SK-N-SH (cell line): Measurements from ENCODE around the gene ZNF398. TPM values are rescaled to one million over a fixed set of nuclear protein-coding genes. Genes with fewer than 3 reads are reported as not detected.

Source experiments
- CTCF ChIA-PET: fragments of 300-600, 350-600 bp; formaldehyde crosslinking; extraction: SDS; loops from one replicate; lab custom pipeline; 2021; lab: Yijun Ruan, JAX
- POLR2A ChIA-PET: fragments of 350-600 bp; sonication (Branson Sonifier 250); formaldehyde crosslinking; extraction: SDS; loops from one replicate; lab custom pipeline; 2020; ENCODE audit warnings: antibody characterized with exemption, inconsistent platforms; lab: Yijun Ruan, JAX
- DNase-seq: peaks from one replicate; pipeline ENCODE4 v3.0.0; 2012
- H2AFZ ChIP-seq: fragments of 200-600 bp; sonication (generic); 2 replicates; pipeline ENCODE4 v1.8.1; 2016; ENCODE audit warnings: antibody characterized with exemption, mild to moderate bottlenecking, low read depth
- H3F3A ChIP-seq: fragments of 200-600 bp; sonication (generic); replicated peaks from 2 replicates; pipeline ENCODE3; 2016; ENCODE audit warnings: antibody characterized with exemption, mild to moderate bottlenecking; ENCODE audit not compliant: insufficient read depth
- H3K27ac ChIP-seq, 2 experiments: fragments of 200-500 bp in 1 of 2; fragments of 200-600 bp in 1 of 2; sonication (Bioruptor generic) in 1 of 2; sonication (generic), shearing (Covaris generic) in 1 of 2; 2 replicates each; pipeline versions ENCODE4 v1.5.1 to v1.6.1; 2014 to 2016; ENCODE audit warnings: low read depth in 2 of 2, inconsistent platforms in 1 of 2, low read length in 1 of 2, mild to moderate bottlenecking in 1 of 2, mixed read lengths in 1 of 2
- H3K27me3 ChIP-seq: fragments of 200-600 bp; sonication (generic), shearing (Covaris generic); 2 replicates; pipeline ENCODE4 v1.6.1; 2016; ENCODE audit warnings: mixed run types; ENCODE audit not compliant: insufficient read depth
- H3K36me3 ChIP-seq, 2 experiments: fragments of 200-500 bp in 1 of 2; fragments of 200-600 bp in 1 of 2; sonication (Bioruptor generic) in 1 of 2; sonication (generic) in 1 of 2; replicated peaks in 1 of 2; 2 replicates each; pipeline versions ENCODE3 to v1.5.1; 2014 to 2016; ENCODE audit warnings: low read length in 1 of 2, mild to moderate bottlenecking in 1 of 2; ENCODE audit not compliant: insufficient read depth in 2 of 2, control insufficient read depth in 1 of 2
- H3K4me1 ChIP-seq, 2 experiments: fragments of 200-500 bp in 1 of 2; fragments of 200-600 bp in 1 of 2; sonication (Bioruptor generic) in 1 of 2; sonication (generic), shearing (Covaris generic) in 1 of 2; 2 replicates each; pipeline versions ENCODE4 v1.5.1 to v1.6.1; 2014 to 2016; ENCODE audit warnings: low read depth in 1 of 2, low read length in 1 of 2, mixed run types in 1 of 2; ENCODE audit not compliant: insufficient read depth in 2 of 2, control insufficient read depth in 1 of 2
- H3K4me2 ChIP-seq: fragments of 200-600 bp; sonication (generic), shearing (Covaris generic); 2 replicates; pipeline ENCODE4 v1.6.1; 2017; ENCODE audit warnings: mixed run types
- H3K4me3 ChIP-seq, 2 experiments: fragments of 200-500 bp in 1 of 2; fragments of 200-600 bp in 1 of 2; sonication (Bioruptor generic) in 1 of 2; sonication (generic), shearing (Covaris generic) in 1 of 2; 2 replicates each; pipeline versions ENCODE4 v1.5.1 to v1.8.1; 2014 to 2016; ENCODE audit warnings: low read depth in 2 of 2, inconsistent platforms in 1 of 2, low read length in 1 of 2, mild to moderate bottlenecking in 1 of 2, mixed read lengths in 1 of 2, moderate library complexity in 1 of 2
- H3K79me2 ChIP-seq: fragments of 200-600 bp; sonication (generic); 2 replicates; pipeline ENCODE4 v1.8.1; 2017; ENCODE audit warnings: mild to moderate bottlenecking; ENCODE audit not compliant: insufficient read depth
- H3K9ac ChIP-seq: fragments of 200-600 bp; sonication (generic); 2 replicates; pipeline ENCODE4 v1.6.1; 2017; ENCODE audit warnings: mixed run types
- H3K9me2 ChIP-seq: fragments of 200-600 bp; sonication (generic); 2 replicates; pipeline ENCODE4 v1.6.1; 2017; ENCODE audit warnings: mixed run types
- H3K9me3 ChIP-seq: fragments of 200-600 bp; sonication (generic); 2 replicates; pipeline ENCODE4 v1.6.1; 2017; ENCODE audit warnings: mixed run types, mild to moderate bottlenecking, moderate library complexity
- H4K20me1 ChIP-seq: fragments of 200-600 bp; sonication (generic); 2 replicates; pipeline ENCODE4 v1.6.1; 2017; ENCODE audit warnings: mild to moderate bottlenecking, mixed run types; ENCODE audit not compliant: insufficient read depth
- CHD2 ChIP-seq: fragments of 150-350 bp; IDR thresholded peaks from 2 replicates; pipeline ENCODE4 v1.6.1; 2018; ENCODE audit warnings: low read length; ENCODE audit not compliant: partially characterized antibody
- EZH2phosphoT487 ChIP-seq: fragments of 200-600 bp; sonication (generic); IDR thresholded peaks from 2 replicates; pipeline ENCODE4 v1.6.1; 2017; ENCODE audit warnings: low read depth, mixed run types, mild to moderate bottlenecking, antibody characterized with exemption, moderate library complexity, borderline replicate concordance
- FOSL2 ChIP-seq: IDR thresholded peaks from 2 replicates; pipeline ENCODE4 v1.4.0; 2012; ENCODE audit warnings: low read depth, mild to moderate bottlenecking, moderate library complexity, borderline replicate concordance
- FOXM1 ChIP-seq: IDR thresholded peaks from 2 replicates; pipeline ENCODE4 v1.4.0; 2012; ENCODE audit warnings: low read depth, mild to moderate bottlenecking
- GATA2 ChIP-seq: sonication (generic); formaldehyde crosslinking; IDR thresholded peaks from 2 replicates; pipeline ENCODE4 v1.5.0; 2020; ENCODE audit warnings: mild to moderate bottlenecking, missing genetic modification reagents
- NFIC ChIP-seq: IDR thresholded peaks from 2 replicates; pipeline ENCODE4 v1.4.0; 2012; ENCODE audit warnings: borderline replicate concordance
- RFX5 ChIP-seq: IDR thresholded peaks from 2 replicates; pipeline ENCODE4 v1.6.1; 2012; ENCODE audit warnings: mild to moderate bottlenecking, improper control_type of control experiment, low read length
- RXRA ChIP-seq: IDR thresholded peaks from 2 replicates; pipeline ENCODE4 v1.4.0; 2012; ENCODE audit warnings: low read depth, mild to moderate bottlenecking, borderline replicate concordance
- SMC3 ChIP-seq: IDR thresholded peaks from 2 replicates; pipeline ENCODE4 v1.6.1; 2012; ENCODE audit warnings: low read depth, low read length, improper control_type of control experiment
- WGBS: methylation state at CpG from one replicate; pipeline ENCODE4 v1.1.6; 2017; ENCODE audit warnings: low lambda C conversion rate; 5-methylcytosine and 5-hydroxymethylcytosine counted together
- polyA plus RNA-seq, 3 experiments: library from polyadenylated mRNA; depleted of rRNA; stranded (reverse); fragments of >200 nt; gene quantifications; 2 replicates each; pipeline ENCODE4 v1.2.3, GENCODE V29; 2012
- TF ChIP-seq, protein P1 (sequence below): fragments of 200-600 bp; sonication (generic); IDR thresholded peaks from 2 replicates; pipeline ENCODE4 v1.6.1; 2017; ENCODE audit warnings: antibody characterized with exemption, mild to moderate bottlenecking, moderate library complexity
- TF ChIP-seq, protein P2 (sequence below): IDR thresholded peaks from 2 replicates; pipeline ENCODE4 v1.4.0; 2012; ENCODE audit warnings: low read depth, borderline replicate concordance

The ZNF398 gene
- polyA plus RNA-seq, 1 of the 3 experiments (the other 2 are of a cell fraction) = 4.5 TPM

DNA sequence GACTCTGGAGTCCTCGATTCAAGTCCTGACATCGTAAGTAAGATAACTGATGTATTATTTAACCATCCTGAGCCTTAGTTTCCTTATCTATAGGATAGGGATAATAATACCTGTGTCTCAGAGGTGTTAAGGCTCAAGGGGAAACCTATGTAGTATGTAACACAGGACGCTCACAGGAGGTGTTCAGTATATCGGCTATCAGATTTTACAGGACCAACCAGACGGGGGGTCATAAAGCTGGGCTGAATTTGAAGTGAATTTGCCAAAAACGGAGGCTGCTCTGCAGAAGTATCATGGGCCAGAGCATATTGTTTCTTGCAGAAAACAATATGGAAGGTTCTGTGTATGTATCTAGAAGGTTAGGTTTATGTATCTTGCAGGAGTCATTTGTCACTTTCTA is 37.0 kb downstream of the ZNF398 start:
- Histone ChIP-seq H3F3A (peaks cover 24% of the 10 kb centered on the region), H3K36me3 (peaks cover 26 to 30% of the 10 kb centered on the region in 2 experiments), H4K20me1 (0 out of 2 replicates have a peak, but pooled peaks cover 4% of the 10 kb centered on the region), H3K4me2 (no peak overlapping the region), H3K79me2 (no peaks in the 10 kb centered on the region), H2AFZ (no peak overlapping the region), H3K4me1 (peaks cover 0 to 7% of the 10 kb centered on the region in 2 experiments; a peak in 2 of 4 replicates), H3K9ac (no peak overlapping the region), H3K9me3 (no peaks in the 10 kb centered on the region), H3K27me3 (no peaks in the 10 kb centered on the region), H3K4me3 (no peak overlapping the region), H3K27ac (no peak overlapping the region), H3K9me2 (no peaks in the 10 kb centered on the region)
- DNase-seq = no peak
- 93% methylated on average over 6 of the region's 6 CpGs for WGBS
- ChIA-PET CTCF (interaction anchor here (1.1 to 1.5 kb wide), 4 partner anchors 9 to 58 kb away, joined by 4 to 6 read pairs (median 5); partner anchors contain the start of genes ZNF398 and ZNF425), POLR2A (no interaction called here)
- TF ChIP-seq FOXM1 (no peak), FOSL2 (no peak), RFX5 (no peak), EZH2phosphoT487 (no peak), RXRA (no peak)
- TF ChIP-seq, protein P1, sequence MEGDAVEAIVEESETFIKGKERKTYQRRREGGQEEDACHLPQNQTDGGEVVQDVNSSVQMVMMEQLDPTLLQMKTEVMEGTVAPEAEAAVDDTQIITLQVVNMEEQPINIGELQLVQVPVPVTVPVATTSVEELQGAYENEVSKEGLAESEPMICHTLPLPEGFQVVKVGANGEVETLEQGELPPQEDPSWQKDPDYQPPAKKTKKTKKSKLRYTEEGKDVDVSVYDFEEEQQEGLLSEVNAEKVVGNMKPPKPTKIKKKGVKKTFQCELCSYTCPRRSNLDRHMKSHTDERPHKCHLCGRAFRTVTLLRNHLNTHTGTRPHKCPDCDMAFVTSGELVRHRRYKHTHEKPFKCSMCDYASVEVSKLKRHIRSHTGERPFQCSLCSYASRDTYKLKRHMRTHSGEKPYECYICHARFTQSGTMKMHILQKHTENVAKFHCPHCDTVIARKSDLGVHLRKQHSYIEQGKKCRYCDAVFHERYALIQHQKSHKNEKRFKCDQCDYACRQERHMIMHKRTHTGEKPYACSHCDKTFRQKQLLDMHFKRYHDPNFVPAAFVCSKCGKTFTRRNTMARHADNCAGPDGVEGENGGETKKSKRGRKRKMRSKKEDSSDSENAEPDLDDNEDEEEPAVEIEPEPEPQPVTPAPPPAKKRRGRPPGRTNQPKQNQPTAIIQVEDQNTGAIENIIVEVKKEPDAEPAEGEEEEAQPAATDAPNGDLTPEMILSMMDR = no peak
- TF ChIP-seq, protein P2, sequence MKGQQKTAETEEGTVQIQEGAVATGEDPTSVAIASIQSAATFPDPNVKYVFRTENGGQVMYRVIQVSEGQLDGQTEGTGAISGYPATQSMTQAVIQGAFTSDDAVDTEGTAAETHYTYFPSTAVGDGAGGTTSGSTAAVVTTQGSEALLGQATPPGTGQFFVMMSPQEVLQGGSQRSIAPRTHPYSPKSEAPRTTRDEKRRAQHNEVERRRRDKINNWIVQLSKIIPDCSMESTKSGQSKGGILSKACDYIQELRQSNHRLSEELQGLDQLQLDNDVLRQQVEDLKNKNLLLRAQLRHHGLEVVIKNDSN = no peak

DNA sequence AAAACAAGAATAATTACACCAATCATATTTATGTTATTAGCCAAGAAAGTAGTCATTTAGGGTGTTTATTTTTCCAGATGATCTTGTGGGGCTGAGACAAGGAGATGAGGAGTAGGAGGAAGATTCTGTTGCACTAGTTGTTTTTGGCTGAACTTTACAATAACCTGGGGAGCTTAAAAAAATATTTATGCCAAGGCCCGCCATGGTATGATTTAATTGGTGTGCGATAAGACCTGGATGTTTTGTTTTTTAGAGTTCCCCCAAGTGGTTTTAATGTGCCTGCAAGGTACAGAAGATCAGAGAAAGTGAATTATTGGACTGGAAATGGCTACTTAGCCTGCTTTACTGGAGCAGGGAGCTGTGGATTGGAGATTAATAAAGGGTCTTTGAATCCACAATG is 41.0 kb downstream of the ZNF398 start:
- Histone ChIP-seq H3K9me2 (no peaks in the 10 kb centered on the region), H3K4me1 (peaks cover 0 to 7% of the 10 kb centered on the region in 2 experiments; a peak in 1 of 4 replicates), H3K27me3 (no peaks in the 10 kb centered on the region; the same call in 1 of the 2 replicates), H2AFZ (no peak overlapping the region; the same call in 1 of the 2 replicates), H3K4me3 (no peak overlapping the region), H3K4me2 (no peak overlapping the region), H3K9ac (no peak overlapping the region), H3F3A (peaks cover 11% of the 10 kb centered on the region), H3K27ac (peak overlapping the region in 1 of 2 experiments; percentile 23; a peak in 1 of 4 replicates), H4K20me1 (no peaks in the 10 kb centered on the region), H3K9me3 (no peaks in the 10 kb centered on the region), H3K79me2 (no peaks in the 10 kb centered on the region), H3K36me3 (no peaks in the 10 kb centered on the region)
- ChIA-PET CTCF (interaction anchor here (0.6 to 2.2 kb wide), 6 partner anchors 9 to 62 kb away, joined by 3 to 12 read pairs (median 4); partner anchors contain the start of genes ZNF398 and ZNF425), POLR2A (interaction anchor here (1.0 kb wide), 1 partner anchor 42 kb away, joined by 4 read pairs; no protein-coding TSS in a partner anchor)
- peak; percentile 42 for DNase-seq
- WGBS = 36% methylated on average over 2 of the region's 2 CpGs
- TF ChIP-seq NFIC (no peak), GATA2 (CRISPR knock-in tag) (0 out of 2 replicates have a peak, but pooled peaks have one; percentile 15), CHD2 (no peak), SMC3 (no peak)
